ENCODE results near the gene ZNF521.

Gene ZNF521

DNA sequence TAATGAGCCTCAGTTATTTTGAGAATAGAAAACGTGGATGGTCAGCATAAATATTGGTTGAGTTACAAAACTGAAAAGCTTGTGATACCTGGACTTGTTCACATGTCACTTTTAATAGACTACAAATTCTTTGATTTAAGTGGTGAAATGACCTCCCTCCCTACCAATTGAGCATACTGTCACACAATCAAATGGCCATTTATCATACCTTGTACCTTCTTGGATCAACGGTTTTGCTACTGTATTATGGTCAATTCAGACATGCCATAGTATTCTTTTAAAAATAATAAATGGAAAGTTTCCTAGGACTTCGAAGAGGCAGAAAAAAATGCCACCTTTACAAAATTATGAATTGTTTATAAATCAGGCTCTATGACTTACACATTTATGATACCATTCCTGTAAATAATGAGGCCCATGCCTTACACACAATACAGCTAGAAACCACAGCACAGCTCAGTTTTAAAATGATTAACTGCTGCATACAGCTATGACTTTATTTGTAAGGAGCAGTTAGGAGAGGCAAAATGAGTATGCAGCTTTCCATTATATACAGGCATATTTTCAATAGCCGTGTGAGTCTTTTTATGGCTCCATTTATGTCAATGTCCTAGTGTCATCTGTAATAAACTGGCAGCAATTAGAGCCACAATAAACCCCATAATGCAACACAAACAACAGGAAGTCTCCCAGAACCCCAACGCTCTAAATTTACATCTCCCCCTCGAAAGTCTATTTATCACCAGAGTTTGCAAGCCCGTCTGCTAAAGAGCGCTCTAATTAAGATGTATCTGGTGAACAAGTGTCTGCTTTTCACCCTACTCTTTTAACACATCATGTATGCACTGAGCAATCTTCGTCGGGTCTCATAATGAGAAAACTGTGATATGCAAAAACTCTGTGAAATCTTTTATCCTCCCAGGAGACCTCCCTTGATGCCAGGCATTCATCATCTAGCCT lies 176.1 kb downstream of the ZNF521 start:
- Mint-ChIP-seq H3K27ac (no peak overlapping the region), H3K9me3 (no peaks in the 10 kb centered on the region), H3K27me3 (ENCODE audit: low read depth) (no peaks in the 10 kb centered on the region), H3K4me3 (no peak overlapping the region), H3K4me1 (ENCODE audit: low read depth) (no peaks in the 10 kb centered on the region), H3K36me3 (ENCODE audit: low read depth) (no peaks in the 10 kb centered on the region)

DNA sequence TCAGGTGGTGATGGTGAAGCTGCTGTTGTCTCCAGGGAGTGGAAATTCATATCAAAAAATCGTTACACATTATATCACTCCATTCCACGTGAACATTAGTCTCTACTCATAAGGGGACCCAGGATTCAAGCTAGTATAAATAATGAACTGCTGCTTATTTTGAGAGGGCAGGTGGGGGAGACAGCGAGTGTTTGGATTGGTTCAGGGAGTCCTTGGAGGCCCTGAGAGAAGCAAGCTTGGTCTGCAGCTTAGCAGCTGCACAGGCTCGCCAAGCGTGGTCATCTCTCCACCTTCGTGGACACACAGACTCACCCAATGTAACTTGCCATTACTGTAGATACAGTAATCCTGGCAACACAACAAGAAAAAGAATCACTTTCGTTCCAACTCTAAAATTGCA lies 177.6 kb downstream of the ZNF521 start:
- no peak overlapping the region for H3K4me3 Mint-ChIP-seq
- H3K27ac Mint-ChIP-seq = no peak overlapping the region
- H3K27me3 Mint-ChIP-seq (ENCODE audit: low read depth) = no peaks in the 10 kb centered on the region
- no peaks in the 10 kb centered on the region for H3K9me3 Mint-ChIP-seq
- H3K36me3 Mint-ChIP-seq (ENCODE audit: low read depth) = no peaks in the 10 kb centered on the region
- no peaks in the 10 kb centered on the region for H3K4me1 Mint-ChIP-seq (ENCODE audit: low read depth)

DNA sequence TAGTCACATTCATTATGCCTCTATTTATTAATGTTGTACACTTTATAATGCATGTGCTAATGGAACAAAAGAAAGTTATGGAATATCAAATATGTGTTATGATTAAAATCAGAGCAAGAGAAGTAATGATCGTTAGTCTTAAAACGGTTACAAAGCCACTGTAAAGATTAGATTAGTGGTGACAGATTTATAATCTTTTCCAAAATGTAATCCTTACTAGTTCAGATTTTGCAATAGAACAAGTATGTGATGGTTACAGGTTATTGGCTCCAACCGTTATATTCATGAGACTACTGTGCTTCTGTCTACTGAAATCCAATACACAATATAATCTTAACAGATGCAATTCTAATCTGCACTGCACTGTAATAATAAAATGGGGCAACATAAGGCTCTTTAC lies 180.6 kb downstream of the ZNF521 start:
- Mint-ChIP-seq H3K27me3 (ENCODE audit: low read depth) (peaks cover 6% of the 10 kb centered on the region), H3K9me3 (no peaks in the 10 kb centered on the region), H3K27ac (no peak overlapping the region), H3K4me1 (ENCODE audit: low read depth) (no peaks in the 10 kb centered on the region), H3K4me3 (no peak overlapping the region), H3K36me3 (ENCODE audit: low read depth) (no peaks in the 10 kb centered on the region)

DNA sequence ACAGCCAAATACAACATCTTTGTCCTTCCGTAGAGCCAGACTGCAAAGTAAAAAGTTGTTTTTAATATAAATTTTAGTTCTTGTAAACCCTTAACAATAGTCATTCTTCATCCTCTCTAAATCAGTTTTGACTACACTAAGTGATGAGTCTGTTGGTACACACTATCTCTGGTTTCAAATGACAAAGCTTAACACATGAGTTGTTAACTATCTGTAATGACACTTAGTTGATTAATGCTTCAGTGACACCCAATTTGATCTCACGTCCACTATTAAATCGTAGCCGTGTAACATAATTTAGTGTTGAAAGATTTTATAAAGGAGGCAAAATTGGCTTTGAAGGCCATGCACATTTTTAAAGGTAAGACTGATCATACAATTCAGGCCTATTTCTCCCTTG lies 181.6 kb downstream of the ZNF521 start:
- Mint-ChIP-seq H3K36me3 (ENCODE audit: low read depth) (no peaks in the 10 kb centered on the region), H3K4me1 (ENCODE audit: low read depth) (peaks cover under 1% of the 10 kb centered on the region), H3K27ac (no peak overlapping the region), H3K27me3 (ENCODE audit: low read depth) (peaks cover 12% of the 10 kb centered on the region), H3K4me3 (no peak overlapping the region), H3K9me3 (no peaks in the 10 kb centered on the region)

GRCh38 chr18:25169701-25170100 lies 182.3 kb downstream of the ZNF521 start:
- Mint-ChIP-seq H3K9me3 (no peaks in the 10 kb centered on the region), H3K4me1 (ENCODE audit: low read depth) (peaks cover 5% of the 10 kb centered on the region), H3K27me3 (ENCODE audit: low read depth) (peaks cover 12% of the 10 kb centered on the region), H3K36me3 (ENCODE audit: low read depth) (no peaks in the 10 kb centered on the region), H3K4me3 (no peak overlapping the region), H3K27ac (no peak overlapping the region)

GRCh38 chr18:25167612-25168410 lies 184.2 kb downstream of the ZNF521 start:
- H3K4me1 Mint-ChIP-seq (ENCODE audit: low read depth) = peaks cover 15% of the 10 kb centered on the region
- H3K9me3 Mint-ChIP-seq = no peaks in the 10 kb centered on the region
- H3K27me3 Mint-ChIP-seq (ENCODE audit: low read depth) = peaks cover 12% of the 10 kb centered on the region
- H3K4me3 Mint-ChIP-seq = no peak overlapping the region
- H3K27ac Mint-ChIP-seq = no peak overlapping the region
- H3K36me3 Mint-ChIP-seq (ENCODE audit: low read depth) = no peaks in the 10 kb centered on the region

GRCh38 chr18:25166113-25166512 lies 185.9 kb downstream of the ZNF521 start:
- Mint-ChIP-seq H3K27ac (no peak overlapping the region), H3K4me1 (ENCODE audit: low read depth) (peaks cover 15% of the 10 kb centered on the region), H3K4me3 (no peak overlapping the region), H3K36me3 (ENCODE audit: low read depth) (no peaks in the 10 kb centered on the region), H3K9me3 (no peaks in the 10 kb centered on the region), H3K27me3 (ENCODE audit: low read depth) (peaks cover 12% of the 10 kb centered on the region)

- H3K9me3 Mint-ChIP-seq = no peaks in the 10 kb centered on the region
- peak overlapping the region; percentile 77 for H3K4me3 Mint-ChIP-seq
- no peak overlapping the region for H3K27ac Mint-ChIP-seq
- peaks cover 15% of the 10 kb centered on the region for H3K4me1 Mint-ChIP-seq (ENCODE audit: low read depth)
- peaks cover 12% of the 10 kb centered on the region for H3K27me3 Mint-ChIP-seq (ENCODE audit: low read depth)
- H3K36me3 Mint-ChIP-seq (ENCODE audit: low read depth) = no peaks in the 10 kb centered on the region
Observed at GRCh38 chr18:25164848-25165811, 186.8 kb downstream of the ZNF521 start.

DNA sequence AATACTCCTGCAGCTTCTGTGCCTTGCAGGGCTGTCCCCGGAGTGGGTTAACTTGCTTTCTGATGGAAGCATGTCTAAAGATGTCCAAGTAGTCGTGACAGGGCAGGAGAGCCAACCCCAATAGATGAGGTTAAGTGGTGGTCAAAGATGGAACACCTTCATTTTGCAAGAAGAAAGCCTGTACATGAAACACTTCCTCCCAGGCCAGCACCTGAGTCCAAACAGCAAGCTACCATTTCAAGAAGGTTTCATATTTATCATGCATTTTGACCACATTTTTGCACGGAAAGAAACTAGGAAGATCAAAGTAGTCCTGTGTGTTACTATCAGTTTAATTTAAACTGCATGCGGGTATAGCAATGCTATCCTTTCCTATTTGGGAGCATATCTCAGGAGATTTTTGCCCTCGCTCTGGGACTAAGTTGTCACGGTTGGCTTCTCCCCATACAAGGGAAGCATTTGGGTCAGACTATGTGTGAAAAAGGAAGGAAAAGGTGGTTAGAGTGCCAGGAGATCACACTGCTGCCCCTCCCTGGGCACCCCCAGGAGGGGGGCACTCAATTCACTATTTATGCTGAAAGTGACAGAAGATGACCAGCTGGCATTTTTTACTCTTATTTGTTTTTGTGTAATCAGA lies 187.6 kb downstream of the ZNF521 start:
- H3K4me1 Mint-ChIP-seq (ENCODE audit: low read depth) = peaks cover 15% of the 10 kb centered on the region
- no peaks in the 10 kb centered on the region for H3K9me3 Mint-ChIP-seq
- H3K27ac Mint-ChIP-seq = peak overlapping the region; percentile 50
- H3K36me3 Mint-ChIP-seq (ENCODE audit: low read depth) = no peaks in the 10 kb centered on the region
- H3K27me3 Mint-ChIP-seq (ENCODE audit: low read depth) = peaks cover 12% of the 10 kb centered on the region
- peak overlapping the region; percentile 77 for H3K4me3 Mint-ChIP-seq

DNA sequence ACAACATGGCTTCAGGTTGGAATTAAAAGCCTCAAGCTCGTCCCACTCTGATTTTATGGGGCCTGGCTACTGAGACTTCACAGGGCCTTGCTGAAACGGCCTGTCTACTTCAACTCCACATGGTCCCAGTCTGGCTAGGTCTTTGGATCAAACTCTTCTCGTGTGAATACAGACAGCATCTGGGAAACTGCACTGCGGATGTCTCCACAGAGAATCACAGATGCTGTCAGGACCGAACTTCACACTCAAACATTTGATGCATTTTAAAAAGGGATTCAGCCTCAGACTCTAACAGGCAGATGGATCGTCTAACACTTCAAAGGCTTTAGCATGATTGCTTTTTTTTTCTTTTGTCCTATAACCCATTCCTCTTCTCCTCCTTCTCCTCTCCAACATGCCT lies 198.5 kb downstream of the ZNF521 start:
- Mint-ChIP-seq H3K9me3 (peaks cover 9% of the 10 kb centered on the region), H3K27ac (no peak overlapping the region), H3K4me3 (no peak overlapping the region), H3K36me3 (ENCODE audit: low read depth) (no peaks in the 10 kb centered on the region), H3K27me3 (ENCODE audit: low read depth) (no peaks in the 10 kb centered on the region), H3K4me1 (ENCODE audit: low read depth) (no peaks in the 10 kb centered on the region)

DNA sequence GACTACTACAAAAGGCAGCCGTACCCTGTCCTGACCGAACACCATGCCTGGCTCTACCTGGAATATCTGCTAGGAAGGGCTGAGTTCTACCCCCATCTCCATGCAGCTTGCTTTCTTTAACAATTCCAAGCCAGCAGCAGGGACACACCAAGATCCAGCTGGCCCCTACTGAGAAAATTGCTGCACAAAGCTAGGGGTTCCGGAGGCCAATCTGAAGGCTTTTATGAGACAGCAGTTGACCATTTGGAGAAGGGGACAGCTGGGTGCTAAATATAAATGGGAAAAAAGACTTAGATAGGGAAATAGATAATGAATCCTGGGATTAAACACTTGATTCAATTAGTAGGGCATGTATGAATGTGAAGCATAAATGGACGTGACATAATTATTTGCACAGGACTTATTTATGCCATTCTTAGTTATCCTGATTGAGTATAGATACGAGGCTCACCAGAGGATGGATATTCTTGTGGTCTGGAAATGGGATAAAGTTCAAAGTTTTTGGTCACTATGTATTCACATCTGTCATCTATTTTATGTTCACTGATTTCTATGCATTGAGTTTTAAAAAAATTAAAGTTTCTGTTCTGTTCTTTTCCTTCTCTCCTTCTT lies 204.0 kb downstream of the ZNF521 start:
- Mint-ChIP-seq H3K27me3 (ENCODE audit: low read depth) (no peaks in the 10 kb centered on the region), H3K9me3 (peaks cover 6% of the 10 kb centered on the region), H3K27ac (no peak overlapping the region), H3K4me3 (no peak overlapping the region), H3K36me3 (ENCODE audit: low read depth) (no peaks in the 10 kb centered on the region), H3K4me1 (ENCODE audit: low read depth) (no peaks in the 10 kb centered on the region)

DNA sequence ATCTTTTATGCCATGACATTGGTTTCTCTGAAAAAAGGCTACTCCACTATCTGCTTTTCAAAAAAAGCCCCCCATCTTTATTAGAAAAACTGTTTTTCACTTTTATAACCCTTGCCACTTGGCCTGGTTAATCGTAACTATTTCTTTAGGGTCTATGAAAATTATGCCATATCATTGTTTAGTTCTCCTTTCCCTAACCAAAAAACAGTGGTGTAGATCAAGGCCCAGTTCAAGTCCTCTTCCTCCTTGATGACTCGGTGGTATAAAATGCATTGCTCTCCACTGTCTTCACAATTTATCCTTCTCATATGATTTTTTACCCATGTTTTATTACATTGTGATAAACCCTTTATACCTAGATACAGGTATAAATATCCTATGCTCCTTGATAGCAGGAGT lies 205.5 kb downstream of the ZNF521 start:
- Mint-ChIP-seq H3K4me3 (no peak overlapping the region), H3K27me3 (ENCODE audit: low read depth) (no peaks in the 10 kb centered on the region), H3K9me3 (no peaks in the 10 kb centered on the region), H3K4me1 (ENCODE audit: low read depth) (no peaks in the 10 kb centered on the region), H3K27ac (no peak overlapping the region), H3K36me3 (ENCODE audit: low read depth) (no peaks in the 10 kb centered on the region)

DNA sequence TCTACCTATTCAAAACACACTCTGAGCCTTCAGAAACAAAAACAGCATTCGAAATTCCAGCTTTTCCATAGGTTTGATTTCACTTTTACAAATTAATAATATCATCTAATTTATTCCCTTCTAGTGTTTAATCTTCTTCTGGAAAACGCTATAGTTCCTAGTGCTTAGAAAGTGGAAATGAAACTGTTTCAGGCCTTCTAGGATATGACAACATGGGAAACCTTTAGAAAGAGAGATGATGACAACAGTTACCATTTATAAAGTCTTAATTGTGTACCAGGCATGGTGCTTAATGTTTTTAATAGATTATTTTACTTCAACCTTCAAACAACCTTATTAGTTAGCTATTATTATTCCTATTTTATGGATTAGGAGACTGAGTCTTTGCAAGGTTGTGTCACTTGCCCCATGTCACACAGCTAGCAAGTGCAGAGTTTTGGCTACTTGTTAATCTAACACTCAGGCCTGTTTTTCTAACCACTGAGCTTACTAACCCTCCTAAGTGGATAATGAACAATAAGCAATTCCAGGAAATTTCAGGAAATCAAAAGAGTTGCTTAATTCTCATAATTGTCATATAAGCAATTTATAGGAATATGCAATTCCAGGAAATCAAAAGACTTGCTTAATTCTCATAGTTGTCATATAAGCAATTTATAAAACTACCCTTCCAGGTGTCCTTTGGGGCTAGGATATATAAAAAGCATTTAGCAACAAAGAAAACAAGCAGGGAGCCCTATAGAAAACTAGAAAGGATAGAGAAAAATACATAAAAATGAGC lies 206.0 kb downstream of the ZNF521 start:
- Mint-ChIP-seq H3K4me1 (ENCODE audit: low read depth) (no peaks in the 10 kb centered on the region), H3K27ac (no peak overlapping the region), H3K36me3 (ENCODE audit: low read depth) (no peaks in the 10 kb centered on the region), H3K4me3 (no peak overlapping the region), H3K27me3 (ENCODE audit: low read depth) (no peaks in the 10 kb centered on the region), H3K9me3 (no peaks in the 10 kb centered on the region)
